ENCODE measurements around the gene ING3. TPM values are rescaled to one million over a fixed set of nuclear protein-coding genes. Genes with fewer than 3 reads are reported as not detected.

ING3 gene
- total RNA-seq, 2 experiments from 2014 or later, result 25.0 to 26.7 TPM

GRCh38 chr7:120992965-120993494, 42.5 kb downstream of the ING3 start:
- intact Hi-C loops (cut with micrococcal nuclease), result no loop called here
- Mint-ChIP-seq H3K36me3 (ENCODE audit: low read depth) (no peaks in the 10 kb centered on the region), H3K27ac (no peak overlapping the region), H3K27me3 (ENCODE audit: low read depth) (peaks cover 23% of the 10 kb centered on the region), H3K4me3 (no peak overlapping the region), H3K9me3 (no peaks in the 10 kb centered on the region), H3K4me1 (ENCODE audit: low read depth) (peaks cover 28% of the 10 kb centered on the region)
- DNase-seq, result no peak
- CTCF ChIA-PET, result no interaction called here

GRCh38 chr7:120993553-120994191, 43.1 kb downstream of the ING3 start:
- H3K27ac Mint-ChIP-seq, result no peak overlapping the region
- intact Hi-C loops (cut with micrococcal nuclease), result no loop called here
- no peak overlapping the region for H3K4me3 Mint-ChIP-seq
- H3K36me3 Mint-ChIP-seq (ENCODE audit: low read depth), result no peaks in the 10 kb centered on the region
- no peaks in the 10 kb centered on the region for H3K9me3 Mint-ChIP-seq
- no peak for DNase-seq
- CTCF ChIA-PET, result interaction anchor here (0.7 kb wide), 1 partner anchor 17 kb away, joined by 3 read pairs; no protein-coding TSS in a partner anchor
- peaks cover 17% of the 10 kb centered on the region for H3K27me3 Mint-ChIP-seq (ENCODE audit: low read depth)
- H3K4me1 Mint-ChIP-seq (ENCODE audit: low read depth), result peaks cover 23% of the 10 kb centered on the region

- intact Hi-C loops (cut with micrococcal nuclease), result no loop called here
- Mint-ChIP-seq H3K36me3 (ENCODE audit: low read depth) (no peaks in the 10 kb centered on the region), H3K9me3 (no peaks in the 10 kb centered on the region), H3K4me3 (no peak overlapping the region), H3K4me1 (ENCODE audit: low read depth) (peaks cover 19% of the 10 kb centered on the region), H3K27me3 (ENCODE audit: low read depth) (peaks cover 6% of the 10 kb centered on the region), H3K27ac (no peak overlapping the region)
- CTCF ChIA-PET, result interaction anchor here (0.5 to 1.8 kb wide), 4 partner anchors 8 to 116 kb away, joined by 3 to 14 read pairs (median 3); no protein-coding TSS in a partner anchor
- no peak for DNase-seq
Observed at GRCh38 chr7:120994512-120995410, 44.2 kb downstream of the ING3 start.

GRCh38 chr7:120995654-120996053, 45.1 kb downstream of the ING3 start:
- no peaks in the 10 kb centered on the region for H3K36me3 Mint-ChIP-seq (ENCODE audit: low read depth)
- CTCF ChIA-PET, result interaction anchor here (0.5 to 1.8 kb wide), 4 partner anchors 9 to 115 kb away, joined by 3 to 14 read pairs (median 3); no protein-coding TSS in a partner anchor
- no peaks in the 10 kb centered on the region for H3K9me3 Mint-ChIP-seq
- DNase-seq, result no peak
- no peaks in the 10 kb centered on the region for H3K27me3 Mint-ChIP-seq (ENCODE audit: low read depth)
- intact Hi-C loops (cut with micrococcal nuclease), result no loop called here
- peaks cover 24% of the 10 kb centered on the region for H3K4me1 Mint-ChIP-seq (ENCODE audit: low read depth)
- H3K4me3 Mint-ChIP-seq, result no peak overlapping the region
- H3K27ac Mint-ChIP-seq, result no peak overlapping the region

GRCh38 chr7:120996333-120996987, 45.9 kb downstream of the ING3 start:
- intact Hi-C loops (cut with micrococcal nuclease), result no loop called here
- DNase-seq, result peak; percentile 58
- H3K27ac Mint-ChIP-seq, result no peak overlapping the region
- no peaks in the 10 kb centered on the region for H3K9me3 Mint-ChIP-seq
- CTCF ChIA-PET, result interaction anchor here (1.0 to 1.8 kb wide), 4 partner anchors 8 to 112 kb away, joined by 3 to 14 read pairs (median 4); partner anchors contain the start of gene CPED1
- H3K4me1 Mint-ChIP-seq (ENCODE audit: low read depth), result peaks cover 24% of the 10 kb centered on the region
- no peaks in the 10 kb centered on the region for H3K27me3 Mint-ChIP-seq (ENCODE audit: low read depth)
- H3K4me3 Mint-ChIP-seq, result no peak overlapping the region
- H3K36me3 Mint-ChIP-seq (ENCODE audit: low read depth), result no peaks in the 10 kb centered on the region

- intact Hi-C loops (cut with micrococcal nuclease), result no loop called here
- Mint-ChIP-seq H3K36me3 (ENCODE audit: low read depth) (no peaks in the 10 kb centered on the region), H3K4me1 (ENCODE audit: low read depth) (peaks cover 24% of the 10 kb centered on the region), H3K4me3 (no peak overlapping the region), H3K27me3 (ENCODE audit: low read depth) (no peaks in the 10 kb centered on the region), H3K27ac (no peak overlapping the region), H3K9me3 (no peaks in the 10 kb centered on the region)
- CTCF ChIA-PET, result interaction anchor here (1.2 to 1.8 kb wide), 3 partner anchors 9 to 111 kb away, joined by 3 to 14 read pairs (median 4); partner anchors contain the start of gene CPED1
- no peak for DNase-seq
Observed at GRCh38 chr7:120996988-120997345, 46.4 kb downstream of the ING3 start.

- Mint-ChIP-seq H3K27ac (no peak overlapping the region), H3K36me3 (ENCODE audit: low read depth) (no peaks in the 10 kb centered on the region), H3K9me3 (no peaks in the 10 kb centered on the region), H3K27me3 (ENCODE audit: low read depth) (no peaks in the 10 kb centered on the region), H3K4me1 (ENCODE audit: low read depth) (peaks cover 24% of the 10 kb centered on the region), H3K4me3 (no peak overlapping the region)
- intact Hi-C loops (cut with micrococcal nuclease), result no loop called here
- CTCF ChIA-PET, result interaction anchor here (0.6 to 2.2 kb wide), 3 partner anchors 8 to 41 kb away, joined by 3 to 11 read pairs (median 4); no protein-coding TSS in a partner anchor
- DNase-seq, result no peak
Observed at GRCh38 chr7:120997882-120998474, 47.4 kb downstream of the ING3 start.

- no peak for DNase-seq
- intact Hi-C loops (cut with micrococcal nuclease), result no loop called here
Observed at GRCh38 chr7:120998520-120998919, 47.9 kb downstream of the ING3 start.

GRCh38 chr7:120998996-120999565, 48.5 kb downstream of the ING3 start:
- H3K4me3 Mint-ChIP-seq, result no peak overlapping the region
- no peak overlapping the region for H3K27ac Mint-ChIP-seq
- CTCF ChIA-PET, result interaction anchor here (0.9 to 2.5 kb wide), 4 partner anchors 9 to 93 kb away, joined by 3 to 11 read pairs (median 7); no protein-coding TSS in a partner anchor
- peaks cover 24% of the 10 kb centered on the region for H3K4me1 Mint-ChIP-seq (ENCODE audit: low read depth)
- H3K27me3 Mint-ChIP-seq (ENCODE audit: low read depth), result peaks cover 3% of the 10 kb centered on the region
- H3K36me3 Mint-ChIP-seq (ENCODE audit: low read depth), result no peaks in the 10 kb centered on the region
- no peaks in the 10 kb centered on the region for H3K9me3 Mint-ChIP-seq
- intact Hi-C loops (cut with micrococcal nuclease), result no loop called here
- no peak for DNase-seq

More at GRCh38 chr7:120998520-120998919, 47.9 kb downstream of the ING3 start:
- H3K36me3 Mint-ChIP-seq (ENCODE audit: low read depth), result no peaks in the 10 kb centered on the region
- H3K4me3 Mint-ChIP-seq, result no peak overlapping the region
- H3K4me1 Mint-ChIP-seq (ENCODE audit: low read depth), result peaks cover 24% of the 10 kb centered on the region
- no peak overlapping the region for H3K27ac Mint-ChIP-seq
- no peaks in the 10 kb centered on the region for H3K9me3 Mint-ChIP-seq
- H3K27me3 Mint-ChIP-seq (ENCODE audit: low read depth), result peaks cover 1% of the 10 kb centered on the region
- CTCF ChIA-PET, result interaction anchor here (0.9 to 2.2 kb wide), 3 partner anchors 8 to 94 kb away, joined by 3 to 11 read pairs (median 4); no protein-coding TSS in a partner anchor

GRCh38 chr7:121000081-121000983, 49.8 kb downstream of the ING3 start:
- Mint-ChIP-seq H3K27me3 (ENCODE audit: low read depth) (peaks cover 3% of the 10 kb centered on the region), H3K9me3 (no peaks in the 10 kb centered on the region), H3K27ac (no peak overlapping the region), H3K4me3 (no peak overlapping the region), H3K4me1 (ENCODE audit: low read depth) (peaks cover 20% of the 10 kb centered on the region), H3K36me3 (ENCODE audit: low read depth) (no peaks in the 10 kb centered on the region)
- no peak for DNase-seq
- intact Hi-C loops (cut with micrococcal nuclease), result no loop called here
- CTCF ChIA-PET, result interaction anchor here (2.5 kb wide), 1 partner anchor 13 kb away, joined by 10 read pairs; no protein-coding TSS in a partner anchor

All from activated naive CD4-positive, alpha-beta T cell treated with anti-CD3 and anti-CD28 coated beads for 36 hours (primary cell).